HepG2 (cell line): Measurements from ENCODE around the gene IGLON5. TPM values are rescaled to one million over a fixed set of nuclear protein-coding genes. Genes with fewer than 3 reads are reported as not detected.

Source experiments
- CHD4 ChIP-seq: fragments of 200-600 bp; sonication (generic); IDR thresholded peaks from 2 replicates; pipeline ENCODE4 v1.7.0; 2017; ENCODE audit warnings: mild to moderate bottlenecking, low read length, borderline replicate concordance
- CREB1 ChIP-seq, 2 experiments: fragments of 450-650 bp in 1 of 2; IDR thresholded peaks; 2 replicates each; pipeline ENCODE4 v1.6.1; 2016 to 2017; ENCODE audit warnings: control low read depth in 1 of 2, mild to moderate bottlenecking in 1 of 2, missing compliant biosample characterization in 1 of 2, missing genetic modification characterization in 1 of 2
- EZH2 ChIP-seq: conservative IDR thresholded peaks from 2 replicates; pipeline ENCODE4 v1.6.1; 2012; ENCODE audit warnings: mild to moderate bottlenecking, low read depth, low read length, moderate library complexity
- HMG20B ChIP-seq: conservative IDR thresholded peaks from 2 replicates; pipeline ENCODE4 v1.6.1; 2016; ENCODE audit warnings: missing genetic modification reagents, missing compliant biosample characterization
- MTA1 ChIP-seq: sonication (generic); formaldehyde crosslinking; IDR thresholded peaks from 2 replicates; pipeline ENCODE4 v1.4.0; 2020; ENCODE audit warnings: missing genetic modification reagents, mild to moderate bottlenecking, borderline replicate concordance
- NFAT5 ChIP-seq: sonication (generic); formaldehyde crosslinking; IDR thresholded peaks from 2 replicates; pipeline ENCODE4 v1.4.0; 2020; ENCODE audit warnings: missing genetic modification reagents
- PPARG ChIP-seq: conservative IDR thresholded peaks from 2 replicates; pipeline ENCODE4 v1.6.1; 2016; ENCODE audit warnings: missing biosample characterization, missing genetic modification reagents
- PTBP1 ChIP-seq: fragments of 200-400 bp; formaldehyde crosslinking; IDR thresholded peaks from 2 replicates; pipeline ENCODE4 v1.6.1; 2018; ENCODE audit warnings: low read length, low read depth; ENCODE audit not compliant: poor library complexity, severe bottlenecking
- RAD51 ChIP-seq: fragments of 450-650 bp; IDR thresholded peaks from 2 replicates; pipeline ENCODE4 v1.6.1; 2016; ENCODE audit warnings: borderline replicate concordance
- ZNF607 ChIP-seq: sonication (generic); formaldehyde crosslinking; IDR thresholded peaks from 2 replicates; pipeline ENCODE4 v1.5.1; 2020; ENCODE audit warnings: missing genetic modification reagents, mild to moderate bottlenecking, borderline replicate concordance
- ZNF737 ChIP-seq: sonication (generic); formaldehyde crosslinking; IDR thresholded peaks from 2 replicates; pipeline ENCODE4 v1.5.0; 2020; ENCODE audit warnings: missing genetic modification reagents, mild to moderate bottlenecking, borderline replicate concordance
- polyA plus RNA-seq, 8 experiments: library from polyadenylated mRNA; depleted of rRNA in 3 of 8; stranded (reverse) in 7 of 8; unstranded in 1 of 8; fragments of >200 nt; fragmentation: Illumina TruSeq in 4 of 8; extraction: Trizol in 4 of 8; gene quantifications; 2 replicates each; pipeline versions ENCODE4 v1.2.1 to v1.2.3, GENCODE V29; 2011 to 2016; ENCODE audit warnings: low read depth in 4 of 8, missing spikeins in 1 of 8, mixed read lengths in 1 of 8; ENCODE audit not compliant: insufficient read depth in 1 of 8
- total RNA-seq, 5 experiments: library from RNA; depleted of rRNA; stranded (reverse); fragments of >200 nt; fragmentation: Illumina TruSeq; extraction: Trizol; gene quantifications; 2 replicates each; pipeline ENCODE4 v1.2.3, GENCODE V29; 2016; ENCODE audit warnings: low read depth in 1 of 5
- TF ChIP-seq, protein P1 (sequence below): sonication (generic); formaldehyde crosslinking; IDR thresholded peaks from 2 replicates; pipeline ENCODE4 v1.5.1; 2020; ENCODE audit warnings: missing genetic modification reagents, mild to moderate bottlenecking, borderline replicate concordance
- TF ChIP-seq, protein P2 (sequence below): sonication (generic); formaldehyde crosslinking; IDR thresholded peaks from 2 replicates; pipeline ENCODE4 v1.5.1; 2020; ENCODE audit warnings: mild to moderate bottlenecking, missing genetic modification reagents, moderate library complexity
- TF ChIP-seq, protein P3 (sequence below): sonication (generic); formaldehyde crosslinking; IDR thresholded peaks from 2 replicates; pipeline ENCODE4 v1.5.0; 2020; ENCODE audit warnings: mild to moderate bottlenecking, missing genetic modification reagents
- TF ChIP-seq, protein P4 (sequence below): sonication (generic); formaldehyde crosslinking; IDR thresholded peaks from 2 replicates; pipeline ENCODE4 v1.8.0; 2022; ENCODE audit warnings: mild to moderate bottlenecking, missing genetic modification reagents; ENCODE audit not compliant: insufficient replicate concordance

IGLON5 gene
- total and polyA plus RNA-seq, 2 of the 13 experiments (the other 11 are each of a cell fraction or from before 2014, with no cell fraction given) = 0.04 to 5.7 TPM

DNA sequence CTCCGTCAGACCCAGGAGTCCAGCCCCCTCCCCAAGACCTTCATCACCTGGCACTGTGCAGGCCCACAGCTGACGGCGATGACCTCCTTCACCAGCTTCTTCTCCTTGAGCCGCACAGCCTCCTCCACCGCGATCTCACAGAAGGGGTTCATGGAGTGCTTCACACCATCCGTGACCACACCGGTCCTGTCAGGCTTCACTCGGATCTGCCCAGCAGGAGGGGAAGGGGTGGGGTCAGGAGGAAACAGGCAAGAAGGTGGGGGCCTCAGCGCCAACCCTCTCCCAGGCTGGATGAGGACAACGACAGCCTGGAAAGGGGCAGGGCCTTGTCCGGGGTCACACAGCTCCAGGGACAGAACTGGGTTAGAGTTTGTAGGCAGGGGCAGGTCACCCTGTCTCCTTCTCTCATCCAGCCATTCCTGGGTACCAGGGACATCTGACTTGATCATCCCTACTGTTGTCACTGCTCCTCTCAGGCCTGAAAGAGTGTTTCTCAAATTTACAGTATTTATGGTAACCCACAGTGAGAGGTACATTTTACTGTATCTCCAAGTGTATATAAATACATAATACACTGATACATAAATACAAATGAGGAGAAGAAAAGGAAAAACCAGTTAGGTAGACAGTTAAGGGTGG, 42.8 kb downstream of the IGLON5 start (continued):
- no peak for TF ChIP-seq NFAT5 (CRISPR knock-in tag)
- TF ChIP-seq, protein P1, sequence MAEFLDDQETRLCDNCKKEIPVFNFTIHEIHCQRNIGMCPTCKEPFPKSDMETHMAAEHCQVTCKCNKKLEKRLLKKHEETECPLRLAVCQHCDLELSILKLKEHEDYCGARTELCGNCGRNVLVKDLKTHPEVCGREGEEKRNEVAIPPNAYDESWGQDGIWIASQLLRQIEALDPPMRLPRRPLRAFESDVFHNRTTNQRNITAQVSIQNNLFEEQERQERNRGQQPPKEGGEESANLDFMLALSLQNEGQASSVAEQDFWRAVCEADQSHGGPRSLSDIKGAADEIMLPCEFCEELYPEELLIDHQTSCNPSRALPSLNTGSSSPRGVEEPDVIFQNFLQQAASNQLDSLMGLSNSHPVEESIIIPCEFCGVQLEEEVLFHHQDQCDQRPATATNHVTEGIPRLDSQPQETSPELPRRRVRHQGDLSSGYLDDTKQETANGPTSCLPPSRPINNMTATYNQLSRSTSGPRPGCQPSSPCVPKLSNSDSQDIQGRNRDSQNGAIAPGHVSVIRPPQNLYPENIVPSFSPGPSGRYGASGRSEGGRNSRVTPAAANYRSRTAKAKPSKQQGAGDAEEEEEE (CRISPR knock-in tag) = no peak
- TF ChIP-seq ZNF737 (CRISPR knock-in tag) = no peak
- TF ChIP-seq, protein P2, sequence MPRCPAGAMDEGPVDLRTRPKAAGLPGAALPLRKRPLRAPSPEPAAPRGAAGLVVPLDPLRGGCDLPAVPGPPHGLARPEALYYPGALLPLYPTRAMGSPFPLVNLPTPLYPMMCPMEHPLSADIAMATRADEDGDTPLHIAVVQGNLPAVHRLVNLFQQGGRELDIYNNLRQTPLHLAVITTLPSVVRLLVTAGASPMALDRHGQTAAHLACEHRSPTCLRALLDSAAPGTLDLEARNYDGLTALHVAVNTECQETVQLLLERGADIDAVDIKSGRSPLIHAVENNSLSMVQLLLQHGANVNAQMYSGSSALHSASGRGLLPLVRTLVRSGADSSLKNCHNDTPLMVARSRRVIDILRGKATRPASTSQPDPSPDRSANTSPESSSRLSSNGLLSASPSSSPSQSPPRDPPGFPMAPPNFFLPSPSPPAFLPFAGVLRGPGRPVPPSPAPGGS (CRISPR knock-in tag) = 0 out of 2 replicates have a peak, but pooled peaks have one; percentile 17
- TF ChIP-seq PTBP1 = peak; percentile 83
- TF ChIP-seq HMG20B (CRISPR knock-in tag) = 0 out of 2 replicates have a peak, but pooled peaks have one; percentile 4
- TF ChIP-seq, protein P3, sequence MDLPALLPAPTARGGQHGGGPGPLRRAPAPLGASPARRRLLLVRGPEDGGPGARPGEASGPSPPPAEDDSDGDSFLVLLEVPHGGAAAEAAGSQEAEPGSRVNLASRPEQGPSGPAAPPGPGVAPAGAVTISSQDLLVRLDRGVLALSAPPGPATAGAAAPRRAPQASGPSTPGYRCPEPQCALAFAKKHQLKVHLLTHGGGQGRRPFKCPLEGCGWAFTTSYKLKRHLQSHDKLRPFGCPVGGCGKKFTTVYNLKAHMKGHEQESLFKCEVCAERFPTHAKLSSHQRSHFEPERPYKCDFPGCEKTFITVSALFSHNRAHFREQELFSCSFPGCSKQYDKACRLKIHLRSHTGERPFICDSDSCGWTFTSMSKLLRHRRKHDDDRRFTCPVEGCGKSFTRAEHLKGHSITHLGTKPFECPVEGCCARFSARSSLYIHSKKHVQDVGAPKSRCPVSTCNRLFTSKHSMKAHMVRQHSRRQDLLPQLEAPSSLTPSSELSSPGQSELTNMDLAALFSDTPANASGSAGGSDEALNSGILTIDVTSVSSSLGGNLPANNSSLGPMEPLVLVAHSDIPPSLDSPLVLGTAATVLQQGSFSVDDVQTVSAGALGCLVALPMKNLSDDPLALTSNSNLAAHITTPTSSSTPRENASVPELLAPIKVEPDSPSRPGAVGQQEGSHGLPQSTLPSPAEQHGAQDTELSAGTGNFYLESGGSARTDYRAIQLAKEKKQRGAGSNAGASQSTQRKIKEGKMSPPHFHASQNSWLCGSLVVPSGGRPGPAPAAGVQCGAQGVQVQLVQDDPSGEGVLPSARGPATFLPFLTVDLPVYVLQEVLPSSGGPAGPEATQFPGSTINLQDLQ (CRISPR knock-in tag) = no peak
- peak; percentile 54; the same call in 1 of the 2 replicates for TF ChIP-seq PPARG (CRISPR knock-in tag)
- TF ChIP-seq EZH2 = no peak
- no peak; the same call in 1 of the 2 replicates for TF ChIP-seq MTA1 (CRISPR knock-in tag)
- no peak for TF ChIP-seq ZNF607 (CRISPR knock-in tag)
- no peak for TF ChIP-seq CREB1 (IDR thresholded peaks at IDR 0.05)
- no peak for TF ChIP-seq CREB1 (CRISPR knock-in tag; IDR thresholded peaks at IDR 0.05)
- TF ChIP-seq CHD4 = peak; percentile 49; the same call in 1 of the 2 replicates
- TF ChIP-seq, protein P4, sequence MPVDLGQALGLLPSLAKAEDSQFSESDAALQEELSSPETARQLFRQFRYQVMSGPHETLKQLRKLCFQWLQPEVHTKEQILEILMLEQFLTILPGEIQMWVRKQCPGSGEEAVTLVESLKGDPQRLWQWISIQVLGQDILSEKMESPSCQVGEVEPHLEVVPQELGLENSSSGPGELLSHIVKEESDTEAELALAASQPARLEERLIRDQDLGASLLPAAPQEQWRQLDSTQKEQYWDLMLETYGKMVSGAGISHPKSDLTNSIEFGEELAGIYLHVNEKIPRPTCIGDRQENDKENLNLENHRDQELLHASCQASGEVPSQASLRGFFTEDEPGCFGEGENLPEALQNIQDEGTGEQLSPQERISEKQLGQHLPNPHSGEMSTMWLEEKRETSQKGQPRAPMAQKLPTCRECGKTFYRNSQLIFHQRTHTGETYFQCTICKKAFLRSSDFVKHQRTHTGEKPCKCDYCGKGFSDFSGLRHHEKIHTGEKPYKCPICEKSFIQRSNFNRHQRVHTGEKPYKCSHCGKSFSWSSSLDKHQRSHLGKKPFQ (CRISPR knock-in tag) = peak; percentile 80
- no peak for TF ChIP-seq RAD51
